Fibroblast of the aortic adventitia (primary cell): Measurements from ENCODE around the gene PPM1H. TPM values are rescaled to one million over a fixed set of nuclear protein-coding genes. Genes with fewer than 3 reads are reported as not detected.
A peak's percentile ranks its signal among the peaks of the same experiment; 100 is the strongest.

ENCODE experiments used
- DNase-seq: peaks from one replicate; pipeline ENCODE4 v3.0.0-alpha.2; 2010; ENCODE audit warnings: low read depth
- H3K4me3 ChIP-seq: 2 replicates; pipeline ENCODE4 v1.5.1; 2011; ENCODE audit warnings: low read depth, mild to moderate bottlenecking, control low read depth, low read length, moderate library complexity
- CTCF ChIP-seq: IDR thresholded peaks from 2 replicates; pipeline ENCODE4 v1.5.1; 2011; ENCODE audit warnings: mild to moderate bottlenecking, low read length, control low read depth, inconsistent platforms; ENCODE audit not compliant: insufficient read depth
- total RNA-seq: library from RNA; depleted of rRNA; stranded (reverse); fragments of >200 nt; gene quantifications from 2 replicates; pipeline ENCODE4 v1.2.3, GENCODE V29; 2012; ENCODE audit warnings: low replicate concordance

The PPM1H gene
- total RNA-seq, result 0.98 and 1.3 TPM in 2 replicates

- peak within 1 kb of the TSS; percentile 71 for H3K4me3 ChIP-seq
- TF ChIP-seq CTCF, result peak; percentile 32
- peak; percentile 9 for DNase-seq
These were observed at the start of gene PPM1H for GRCh38 chr12:62934799-62935674. TSS of gene PPM1H (minus strand) at chr12:62935150. CDS start at chr12:62934736, 414 bp downstream.

- no peak for TF ChIP-seq CTCF
- no peak for DNase-seq
- H3K4me3 ChIP-seq, result no peak overlapping the region
These were observed 48.6 kb upstream of the PPM1H start for GRCh38 chr12:62983594-62983993.

- DNase-seq, result no peak
- no peak overlapping the region for H3K4me3 ChIP-seq
- no peak for TF ChIP-seq CTCF
These were observed 43.8 kb upstream of the PPM1H start for GRCh38 chr12:62978768-62979167.

- TF ChIP-seq CTCF, result no peak
- no peak overlapping the region for H3K4me3 ChIP-seq
- no peak for DNase-seq
These were observed 42.9 kb upstream of the PPM1H start for GRCh38 chr12:62977883-62978282.

- TF ChIP-seq CTCF, result no peak
- DNase-seq, result no peak
- no peak overlapping the region for H3K4me3 ChIP-seq
These were observed 42.5 kb upstream of the PPM1H start for GRCh38 chr12:62977418-62977817.

- no peak overlapping the region for H3K4me3 ChIP-seq
- no peak for DNase-seq
- no peak for TF ChIP-seq CTCF
These were observed 41.2 kb upstream of the PPM1H start for GRCh38 chr12:62976110-62976662.
